ENCODE measurements around the gene USH1G.

The USH1G gene

GRCh38 chr17:74900208-74900607 is 22.8 kb downstream of the USH1G start:
- DNase-seq = no peak

GRCh38 chr17:74898376-74898946 is 24.6 kb downstream of the USH1G start:
- DNase-seq = no peak

DNA sequence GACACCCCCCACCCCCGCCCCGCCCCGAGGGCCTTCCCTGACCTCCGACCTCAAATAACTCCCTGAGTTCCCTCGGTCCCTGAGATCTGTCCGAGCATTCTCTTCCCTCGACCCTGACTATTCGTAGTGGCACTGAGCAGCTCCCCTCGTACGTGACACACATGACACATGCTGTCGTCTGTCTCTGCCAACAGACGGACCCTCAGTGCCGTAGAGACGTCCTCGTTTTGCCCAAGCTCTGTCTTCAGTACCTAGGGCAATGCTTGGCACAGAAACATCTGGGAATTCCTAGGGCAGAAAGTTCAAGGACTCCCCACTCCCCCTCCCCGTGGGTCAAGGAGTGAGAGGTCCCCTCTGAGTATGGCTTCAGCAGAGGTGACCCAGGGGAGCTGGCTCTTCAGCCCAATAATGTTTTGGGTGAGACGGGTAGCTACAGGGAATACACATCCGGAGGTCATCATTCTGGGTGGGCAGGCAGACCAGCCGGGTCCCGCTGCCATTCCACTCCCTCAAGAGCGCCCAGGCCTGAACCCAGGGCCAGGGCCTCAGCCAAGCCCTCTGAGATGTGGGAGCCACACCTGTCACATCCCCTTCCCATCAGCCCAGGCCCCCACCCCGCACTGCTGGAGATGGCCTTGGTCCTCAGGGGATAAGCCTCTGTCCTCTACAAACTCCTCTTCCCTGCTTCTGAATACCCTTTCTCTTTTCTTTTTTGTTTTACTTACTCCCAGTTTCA is 29.0 kb downstream of the USH1G start:
- no peak for DNase-seq

DNA sequence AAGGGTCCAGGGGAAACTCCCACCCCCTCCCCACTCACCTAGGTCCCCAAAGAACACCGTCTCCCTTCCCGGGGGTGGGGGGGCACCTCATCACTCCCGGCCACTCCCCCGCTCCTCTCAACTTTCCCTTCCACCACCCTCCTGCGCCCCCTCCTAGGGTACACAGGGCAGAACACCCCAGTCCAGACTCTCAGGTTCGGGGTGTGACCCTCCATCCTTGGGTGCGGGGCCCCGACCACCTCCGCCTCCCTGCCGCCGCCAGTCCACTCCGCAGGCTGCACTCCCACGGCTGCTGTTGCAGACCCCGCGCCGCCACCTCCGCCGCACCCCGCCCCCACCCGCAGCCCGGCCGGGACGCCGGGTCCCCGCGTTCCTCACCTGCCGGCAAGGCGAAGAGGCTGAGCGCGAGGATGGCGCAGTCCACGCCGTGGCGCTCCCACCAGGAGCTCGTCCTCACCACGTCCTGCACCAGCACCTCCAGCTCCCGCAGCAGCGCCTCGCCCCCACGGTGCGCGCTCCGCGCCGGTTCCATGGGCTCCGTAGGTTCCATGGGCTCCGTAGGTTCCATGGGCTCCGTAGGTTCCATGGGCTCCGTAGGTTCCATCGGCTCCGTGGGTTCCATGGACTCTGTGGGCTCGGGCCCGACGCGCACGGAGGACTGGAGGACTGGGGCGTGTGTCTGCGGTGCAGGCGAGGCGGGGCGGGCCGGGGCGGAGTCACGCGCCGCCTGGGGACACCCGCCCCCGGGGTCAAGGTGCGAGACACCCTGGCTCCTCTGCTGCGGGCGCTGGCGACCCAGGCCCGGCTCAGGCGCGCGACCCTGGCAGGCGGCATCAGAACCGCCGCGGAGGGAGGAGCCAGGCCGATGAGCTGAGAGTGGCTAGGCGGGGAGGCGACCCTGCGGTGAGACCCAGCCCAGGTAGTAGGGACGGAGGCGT is 29.8 kb downstream of the USH1G start, which contains the start of gene FADS6:
Gene FADS6 (minus strand): TSS at position 660 of the 938 bp plus-strand sequence. CDS start 38 bp downstream, at position 622.
- DNase-seq = no peak

DNA sequence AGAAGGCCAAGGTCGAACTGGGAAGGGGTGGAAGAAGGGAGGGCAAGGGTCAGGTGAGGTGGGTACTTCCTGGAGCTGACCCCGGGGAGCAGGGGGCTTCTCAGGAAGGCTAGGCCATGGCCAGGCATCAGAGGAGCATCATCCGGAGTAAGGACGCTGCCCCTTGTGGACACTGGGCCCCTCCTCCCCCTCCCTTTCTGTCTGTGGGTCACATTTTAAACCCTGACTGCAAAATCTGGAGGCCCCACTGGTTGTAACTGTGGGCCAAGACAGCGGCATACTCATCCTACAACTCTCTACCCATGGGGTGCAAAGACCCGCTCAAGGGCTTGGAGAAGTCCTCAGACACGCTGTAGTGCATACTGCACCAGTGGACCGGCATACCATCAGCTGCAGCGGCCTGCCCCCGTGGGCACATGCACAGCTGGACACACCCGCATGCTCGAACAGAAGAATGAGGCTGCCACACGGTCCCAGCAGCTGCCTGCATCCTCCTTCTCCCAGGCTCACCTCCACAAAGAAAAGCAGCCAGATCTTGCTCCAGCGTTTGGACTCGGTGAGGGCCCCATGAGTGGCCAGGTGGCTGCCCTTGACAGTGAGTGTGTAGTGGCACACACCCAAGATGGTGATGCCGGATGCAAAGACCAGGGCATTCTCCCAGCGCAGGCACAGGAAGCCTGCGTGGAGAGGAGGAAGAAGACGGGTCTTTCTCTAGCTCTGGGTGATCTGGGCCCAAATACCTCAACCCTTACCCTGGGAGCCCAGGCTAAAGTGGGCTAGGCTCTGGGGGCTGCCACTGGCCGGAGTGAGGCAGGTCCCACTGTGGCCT is 30.8 kb downstream of the USH1G start:
- no peak for DNase-seq

GRCh38 chr17:74890554-74890953 is 32.5 kb downstream of the USH1G start:
- no peak for DNase-seq

- DNase-seq = no peak
Observed at GRCh38 chr17:74888469-74888868, 34.6 kb downstream of the USH1G start.

DNA sequence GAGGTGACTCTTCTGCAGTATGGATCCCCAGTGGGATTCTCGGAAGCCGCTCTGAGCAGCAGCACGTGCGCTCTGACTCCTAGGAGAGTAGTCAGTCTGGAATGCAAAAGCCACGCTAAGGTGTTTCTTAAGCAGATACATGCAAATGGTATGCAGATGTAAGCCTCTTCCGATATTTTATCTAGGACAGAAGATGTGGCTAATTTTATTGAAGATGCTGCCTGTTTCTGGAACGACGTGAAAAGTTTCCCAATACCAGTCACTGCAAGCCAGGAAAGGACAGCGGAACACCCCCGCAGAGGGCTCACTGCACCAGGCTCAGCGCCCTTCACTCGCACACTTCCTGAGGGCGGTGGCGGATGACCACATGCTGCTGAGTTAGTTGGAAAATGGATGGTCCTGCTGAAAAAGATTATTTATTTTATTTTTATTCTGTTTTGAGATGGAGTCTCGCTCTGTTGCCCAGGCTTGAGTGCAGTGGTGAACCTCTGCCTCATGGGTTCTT is 39.8 kb downstream of the USH1G start:
- DNase-seq = no peak

DNA sequence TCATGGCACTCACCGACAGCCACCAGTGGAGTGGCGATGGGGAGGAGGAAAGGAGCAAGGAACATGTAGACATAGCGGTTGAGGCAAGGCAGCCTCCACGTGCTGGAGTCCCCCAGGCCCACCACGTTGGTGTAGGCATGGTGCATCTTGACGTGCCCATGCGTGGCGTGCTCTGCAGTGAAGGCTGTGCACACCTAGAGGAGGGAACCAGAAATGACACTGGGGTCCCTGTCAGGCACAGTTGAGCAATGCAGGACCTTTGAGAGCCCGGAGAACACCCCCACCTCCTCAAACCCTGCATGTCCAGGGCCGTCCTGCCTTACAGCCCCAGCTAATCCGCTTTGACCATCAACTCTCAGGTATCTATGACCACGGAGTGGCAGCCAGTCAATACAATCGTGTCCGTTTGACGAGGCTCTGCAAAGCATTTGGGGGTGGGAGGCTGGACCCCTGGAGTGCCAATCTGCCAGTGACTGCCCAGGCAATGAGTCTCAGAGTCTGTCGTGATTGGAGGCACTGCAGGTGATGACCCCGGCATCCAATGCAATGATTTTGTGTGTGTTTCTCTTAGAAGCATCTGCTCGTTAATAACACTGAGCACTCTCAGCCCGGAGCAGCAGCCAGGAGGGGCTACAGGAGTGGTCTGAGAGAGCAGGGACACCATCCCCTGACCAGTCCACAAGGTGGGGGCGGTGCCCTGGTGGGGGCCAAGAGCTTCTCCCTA is 40.4 kb downstream of the USH1G start:
- DNase-seq = no peak

- no peak for DNase-seq
Observed at GRCh38 chr17:74881073-74881472, 42.0 kb downstream of the USH1G start.

GRCh38 chr17:74879308-74879707 is 43.7 kb downstream of the USH1G start:
- DNase-seq = no peak

- DNase-seq = no peak
Observed at GRCh38 chr17:74878658-74879057, 44.4 kb downstream of the USH1G start.

GRCh38 chr17:74877592-74878548 is 45.2 kb downstream of the USH1G start:
- DNase-seq = no peak

GRCh38 chr17:74875977-74876593 is 47.0 kb downstream of the USH1G start:
- no peak for DNase-seq

GRCh38 chr17:74875155-74875976 is 47.7 kb downstream of the USH1G start:
- no peak for DNase-seq

DNA sequence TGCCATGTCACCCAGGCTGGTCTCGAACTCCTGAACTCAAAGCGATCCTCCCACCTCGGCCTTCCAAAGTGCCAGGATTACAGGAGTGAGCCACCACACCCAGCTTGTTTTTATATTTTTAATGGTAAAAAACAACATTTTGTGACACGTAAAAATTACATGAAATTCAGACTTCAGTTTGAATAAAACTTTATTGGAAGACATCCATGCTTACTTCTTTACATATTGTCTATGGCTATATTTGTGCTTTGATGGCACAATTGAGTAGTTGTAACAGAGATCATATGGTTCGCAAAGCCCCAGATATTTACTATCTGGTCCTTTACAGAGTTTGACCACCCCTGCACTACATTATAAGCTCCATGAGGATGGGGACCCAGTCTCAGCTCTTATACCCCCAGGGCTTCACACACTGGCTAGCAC is 48.4 kb downstream of the USH1G start:
- no peak for DNase-seq

DNA sequence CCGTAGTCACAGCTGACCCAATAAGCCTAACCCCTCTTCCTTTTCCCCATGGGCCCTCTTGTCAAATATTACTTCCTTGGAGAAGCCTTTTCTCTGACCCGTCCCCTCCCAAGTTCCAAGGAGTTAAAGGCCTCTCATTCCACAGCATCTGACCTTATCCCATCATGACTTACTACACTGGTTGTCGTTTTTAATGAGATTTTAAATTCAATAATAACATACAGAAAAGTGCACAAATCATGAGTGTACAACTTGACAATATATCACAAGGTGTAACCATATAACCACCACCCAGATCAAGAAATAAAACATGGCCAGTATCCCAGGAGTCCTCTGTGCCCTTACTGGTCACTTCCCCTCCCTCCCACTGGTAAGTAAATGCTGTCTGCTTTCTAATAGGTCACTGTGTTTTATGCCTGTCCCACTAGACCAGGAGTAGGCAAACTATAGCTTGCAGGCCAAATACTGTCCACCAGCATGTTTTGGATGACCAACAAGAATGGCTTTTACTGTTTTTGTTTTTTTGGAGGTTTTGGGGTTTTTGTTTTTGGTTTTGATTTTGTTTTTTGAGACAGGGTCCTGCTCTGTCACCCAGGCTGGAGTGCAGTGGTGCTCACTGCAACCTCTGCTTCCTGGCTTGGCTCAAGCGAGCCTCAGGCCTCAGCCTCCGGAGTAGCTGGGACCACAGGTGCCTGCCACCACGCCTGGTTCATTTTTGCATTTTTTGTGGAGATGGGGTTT is 49.0 kb downstream of the USH1G start:
- peak; percentile 7 for DNase-seq
